ENCODE results near the gene PGGHG.
"Not testable (repeated sequence)": the region's sequence is repeated elsewhere in the genome, so short reads cannot be mapped to it uniquely, and the experiment has no call there.

PGGHG gene

GRCh38 chr11:330694-331357 is 41.9 kb downstream of the PGGHG start:
- TF ChIP-seq EZH2 (IDR thresholded peaks at IDR 0.05; ENCODE audit: borderline replicate concordance, low read length) (no peak), CTCF (IDR thresholded peaks at IDR 0.05; ENCODE audit: low read length) (no peak)
- peaks cover 3% of the 10 kb centered on the region; the same call in 1 of the 2 replicates for H3K27me3 ChIP-seq (ENCODE audit: insufficient read depth, low read length)
- H3K9me3 ChIP-seq (ENCODE audit: low read length): peaks cover 8% of the 10 kb centered on the region; the same call in 1 of the 2 replicates
- no peaks in the 10 kb centered on the region for H3K79me2 ChIP-seq (ENCODE audit: insufficient read depth, low read length)
- H3K9me2 ChIP-seq (ENCODE audit: low read depth, low read length): no peaks in the 10 kb centered on the region
- H3K9ac ChIP-seq (ENCODE audit: low read length): peak overlapping the region; percentile 16; the same call in 1 of the 2 replicates
- H4K20me1 ChIP-seq (ENCODE audit: insufficient read depth, low read length): no peaks in the 10 kb centered on the region
- peak overlapping the region; percentile 20 for H3K4me3 ChIP-seq (ENCODE audit: low read depth, low read length, poor library complexity, severe bottlenecking)
- peak overlapping the region; percentile 44 for H3K4me2 ChIP-seq (ENCODE audit: low read length)
- no peak overlapping the region for H2AFZ ChIP-seq (ENCODE audit: low read length)
- H3K4me1 ChIP-seq (ENCODE audit: insufficient read depth, low read length, severe bottlenecking): peaks cover 43% of the 10 kb centered on the region
- peaks cover 5% of the 10 kb centered on the region; the same call in 1 of the 2 replicates for H3K36me3 ChIP-seq (ENCODE audit: insufficient read depth, low read length)
- H3K27ac ChIP-seq (ENCODE audit: low read depth, low read length, poor library complexity, severe bottlenecking): peak overlapping the region; percentile 68
- H3F3A ChIP-seq (ENCODE audit: insufficient read depth, low read length): no peaks in the 10 kb centered on the region

GRCh38 chr11:331358-332060 is 42.6 kb downstream of the PGGHG start:
- H3F3A ChIP-seq (ENCODE audit: insufficient read depth, low read length): no peaks in the 10 kb centered on the region
- peaks cover 47% of the 10 kb centered on the region for H3K4me1 ChIP-seq (ENCODE audit: insufficient read depth, low read length, severe bottlenecking)
- H3K27me3 ChIP-seq (ENCODE audit: insufficient read depth, low read length): peaks cover 3% of the 10 kb centered on the region; the same call in 1 of the 2 replicates
- no peak for TF ChIP-seq EZH2 (IDR thresholded peaks at IDR 0.05; ENCODE audit: borderline replicate concordance, low read length)
- TF ChIP-seq CTCF (IDR thresholded peaks at IDR 0.05; ENCODE audit: low read length): no peak
- H3K4me3 ChIP-seq (ENCODE audit: low read depth, low read length, poor library complexity, severe bottlenecking): peak overlapping the region; percentile 20
- peak overlapping the region; percentile 68 for H3K27ac ChIP-seq (ENCODE audit: low read depth, low read length, poor library complexity, severe bottlenecking)
- 0 out of 2 replicates have a peak overlapping the region, but pooled peaks have one; percentile 16 for H3K9ac ChIP-seq (ENCODE audit: low read length)
- H3K79me2 ChIP-seq (ENCODE audit: insufficient read depth, low read length): no peaks in the 10 kb centered on the region
- H2AFZ ChIP-seq (ENCODE audit: low read length): no peak overlapping the region
- peak overlapping the region; percentile 44 for H3K4me2 ChIP-seq (ENCODE audit: low read length)
- no peaks in the 10 kb centered on the region for H3K9me2 ChIP-seq (ENCODE audit: low read depth, low read length)
- H3K9me3 ChIP-seq (ENCODE audit: low read length): peaks cover 8% of the 10 kb centered on the region; the same call in 1 of the 2 replicates
- no peaks in the 10 kb centered on the region for H4K20me1 ChIP-seq (ENCODE audit: insufficient read depth, low read length)
- H3K36me3 ChIP-seq (ENCODE audit: insufficient read depth, low read length): peaks cover 5% of the 10 kb centered on the region; the same call in 1 of the 2 replicates

GRCh38 chr11:332651-333480 is 43.9 kb downstream of the PGGHG start:
- Histone ChIP-seq H2AFZ (ENCODE audit: low read length) (no peak overlapping the region), H3K9ac (ENCODE audit: low read length) (no peak overlapping the region), H3K9me2 (ENCODE audit: low read depth, low read length) (no peaks in the 10 kb centered on the region), H4K20me1 (ENCODE audit: insufficient read depth, low read length) (no peaks in the 10 kb centered on the region), H3K27ac (ENCODE audit: low read depth, low read length, poor library complexity, severe bottlenecking) (no peak overlapping the region), H3K79me2 (ENCODE audit: insufficient read depth, low read length) (no peaks in the 10 kb centered on the region), H3F3A (ENCODE audit: insufficient read depth, low read length) (no peaks in the 10 kb centered on the region), H3K4me2 (ENCODE audit: low read length) (no peak overlapping the region), H3K27me3 (ENCODE audit: insufficient read depth, low read length) (peaks cover 3% of the 10 kb centered on the region; the same call in 1 of the 2 replicates), H3K4me3 (ENCODE audit: low read depth, low read length, poor library complexity, severe bottlenecking) (no peak overlapping the region), H3K9me3 (ENCODE audit: low read length) (peaks cover 8% of the 10 kb centered on the region; the same call in 1 of the 2 replicates), H3K36me3 (ENCODE audit: insufficient read depth, low read length) (peaks cover 5% of the 10 kb centered on the region; the same call in 1 of the 2 replicates), H3K4me1 (ENCODE audit: insufficient read depth, low read length, severe bottlenecking) (peaks cover 40% of the 10 kb centered on the region)
- no peak for TF ChIP-seq EZH2 (IDR thresholded peaks at IDR 0.05; ENCODE audit: borderline replicate concordance, low read length)
- TF ChIP-seq CTCF (IDR thresholded peaks at IDR 0.05; ENCODE audit: low read length): no peak

- H3K9me2 ChIP-seq (ENCODE audit: low read depth, low read length); H3K36me3 ChIP-seq (ENCODE audit: insufficient read depth, low read length); H3K79me2 ChIP-seq (ENCODE audit: insufficient read depth, low read length); H3K9ac ChIP-seq (ENCODE audit: low read length); H4K20me1 ChIP-seq (ENCODE audit: insufficient read depth, low read length); H3F3A ChIP-seq (ENCODE audit: insufficient read depth, low read length); H2AFZ ChIP-seq (ENCODE audit: low read length); H3K27ac ChIP-seq (ENCODE audit: low read depth, low read length, poor library complexity, severe bottlenecking); H3K9me3 ChIP-seq (ENCODE audit: low read length); H3K27me3 ChIP-seq (ENCODE audit: insufficient read depth, low read length); H3K4me2 ChIP-seq (ENCODE audit: low read length); H3K4me3 ChIP-seq (ENCODE audit: low read depth, low read length, poor library complexity, severe bottlenecking): not testable (repeated sequence)
- H3K4me1 ChIP-seq (ENCODE audit: insufficient read depth, low read length, severe bottlenecking): peaks cover 40% of the 10 kb centered on the region
Measured at GRCh38 chr11:333616-334263, 44.8 kb downstream of the PGGHG start.
